GM23248 (cell line): ENCODE results near the gene GBE1. TPM values are rescaled to one million over a fixed set of nuclear protein-coding genes. Genes with fewer than 3 reads are reported as not detected.
A peak's percentile ranks its signal among the peaks of the same experiment; 100 is the strongest.

ENCODE experiments used
- DNase-seq: peaks from one replicate; pipeline ENCODE4 v3.0.0-alpha.2; 2015
- H2AFZ ChIP-seq: fragments of 200-600 bp; sonication (generic); 2 replicates; pipeline ENCODE4 v1.6.1; 2016; ENCODE audit warnings: antibody characterized with exemption
- H3F3A ChIP-seq: fragments of 200-600 bp; sonication (generic); 2 replicates; pipeline ENCODE4 v1.6.1; 2016; ENCODE audit warnings: mild to moderate bottlenecking, antibody characterized with exemption, mixed run types; ENCODE audit not compliant: insufficient read depth
- H3K27ac ChIP-seq: fragments of 200-600 bp; sonication (generic); 2 replicates; pipeline ENCODE4 v1.5.1; 2016; ENCODE audit warnings: mild to moderate bottlenecking
- H3K27me3 ChIP-seq: fragments of 200-600 bp; sonication (generic); replicated peaks from 2 replicates; pipeline ENCODE4 v1.6.1; 2016; ENCODE audit warnings: mild to moderate bottlenecking; ENCODE audit not compliant: insufficient read depth
- H3K36me3 ChIP-seq: fragments of 200-600 bp; sonication (generic); 2 replicates; pipeline ENCODE4 v1.6.1; 2016; ENCODE audit warnings: low read depth, mild to moderate bottlenecking
- H3K4me1 ChIP-seq: fragments of 200-600 bp; sonication (generic); 2 replicates; pipeline ENCODE4 v1.6.1; 2016; ENCODE audit warnings: mild to moderate bottlenecking; ENCODE audit not compliant: insufficient read depth
- H3K4me2 ChIP-seq: fragments of 200-600 bp; sonication (generic); one replicate; pipeline ENCODE4 v1.6.1; 2016; ENCODE audit warnings: mild to moderate bottlenecking; ENCODE audit not compliant: unreplicated experiment
- H3K4me3 ChIP-seq: fragments of 200-600 bp; sonication (generic); 2 replicates; pipeline ENCODE4 v1.5.1; 2016; ENCODE audit warnings: mild to moderate bottlenecking
- H3K79me2 ChIP-seq: fragments of 200-600 bp; sonication (generic); 2 replicates; pipeline ENCODE4 v1.6.1; 2016; ENCODE audit warnings: mild to moderate bottlenecking; ENCODE audit not compliant: insufficient read depth
- H3K9ac ChIP-seq: fragments of 200-600 bp; sonication (generic); 2 replicates; pipeline ENCODE4 v1.6.1; 2016; ENCODE audit warnings: mild to moderate bottlenecking
- H3K9me2 ChIP-seq: fragments of 200-600 bp; sonication (generic); 2 replicates; pipeline ENCODE4 v1.6.1; 2016; ENCODE audit warnings: mixed run types, mild to moderate bottlenecking, moderate library complexity; ENCODE audit not compliant: insufficient read depth
- H3K9me3 ChIP-seq: fragments of 200-600 bp; sonication (generic); one replicate; pipeline ENCODE4 v1.6.1; 2017; ENCODE audit warnings: low read depth
- H4K20me1 ChIP-seq: fragments of 200-600 bp; sonication (generic); 2 replicates; pipeline ENCODE4 v1.6.0; 2016; ENCODE audit not compliant: insufficient read depth
- EZH2 ChIP-seq: fragments of 200-600 bp; sonication (generic); IDR thresholded peaks from 2 replicates; pipeline ENCODE4 v1.6.1; 2018; ENCODE audit warnings: antibody characterized with exemption, mild to moderate bottlenecking; ENCODE audit not compliant: insufficient read depth, poor library complexity, severe bottlenecking
- EZH2phosphoT487 ChIP-seq: fragments of 200-600 bp; sonication (generic); IDR thresholded peaks from 2 replicates; pipeline ENCODE4 v1.6.1; 2018; ENCODE audit warnings: antibody characterized with exemption, moderate library complexity, mild to moderate bottlenecking, low read depth; ENCODE audit not compliant: insufficient read depth
- WGBS, 2 experiments: methylation state at CpG; one replicate each; pipeline ENCODE4 v1.1.6; 2015 to 2017; ENCODE audit warnings: low lambda C conversion rate in 2 of 2, low coverage in 1 of 2; ENCODE audit errors: missing lambda C conversion rate in 2 of 2; 5-methylcytosine and 5-hydroxymethylcytosine counted together
- in situ Hi-C: fragments of 300-500 bp; cut with MboI; formaldehyde crosslinking; loops from 2 replicates; pipeline ENCODE4 v1.15.0; 2020
- polyA plus RNA-seq: library from polyadenylated mRNA; unstranded; fragments of >200 nt; fragmentation: Nextera tagmentation; extraction: Ambion mirVana; gene quantifications from 2 replicates; pipeline ENCODE4 v1.2.1, GENCODE V29; 2016
- total RNA-seq: library from RNA; depleted of rRNA; stranded (reverse); fragments of >200 nt; shearing (Covaris generic); gene quantifications from 2 replicates; pipeline ENCODE4 v1.2.3, GENCODE V29; 2014

Gene GBE1
- total and polyA plus RNA-seq, 2 experiments from 2014 or later, result 130 to 166 TPM

GRCh38 chr3:81554388-81554787 is 207.1 kb downstream of the GBE1 start:
- Histone ChIP-seq H3K4me3 (no peak overlapping the region), H4K20me1 (no peaks in the 10 kb centered on the region), H3F3A (peaks cover 29% of the 10 kb centered on the region), H3K79me2 (no peaks in the 10 kb centered on the region), H3K36me3 (0 out of 2 replicates have a peak, but pooled peaks cover 4% of the 10 kb centered on the region), H3K27ac (no peak overlapping the region), H3K9me3 (no peaks in the 10 kb centered on the region), H3K4me1 (peaks cover 29% of the 10 kb centered on the region), H3K9ac (no peak overlapping the region), H3K4me2 (no peak overlapping the region), H3K27me3 (no peaks in the 10 kb centered on the region), H3K9me2 (no peaks in the 10 kb centered on the region), H2AFZ (no peak overlapping the region)
- DNase-seq, result peak; percentile 47
- WGBS, 2 experiments, result 86 to 89% methylated on average over 1 of the region's 1 CpG
- in situ Hi-C loops, result no loop called here
- TF ChIP-seq EZH2 (no peak), EZH2phosphoT487 (0 out of 2 replicates have a peak, but pooled peaks have one; percentile 68)

DNA sequence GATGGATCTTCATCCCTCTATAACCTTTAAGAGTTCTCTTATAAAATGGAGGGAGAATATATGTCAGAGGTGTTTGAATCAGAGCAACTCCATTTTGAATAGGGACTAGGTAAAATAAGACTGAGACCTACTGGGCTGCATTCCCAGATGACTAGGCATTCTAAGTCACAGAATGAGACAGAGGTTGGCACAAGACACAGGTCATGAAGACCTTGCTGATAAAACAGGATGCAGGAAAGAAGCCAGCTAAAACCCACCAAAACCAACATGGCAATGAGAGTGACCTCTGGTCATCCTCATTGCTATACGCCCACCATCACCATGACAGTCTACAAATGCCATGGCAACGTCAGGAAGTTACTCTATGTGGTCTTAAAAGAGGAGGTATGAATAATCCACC is 211.0 kb downstream of the GBE1 start:
- peak overlapping the region; percentile 81 for H3K27ac ChIP-seq
- in situ Hi-C loops, result no loop called here
- peaks cover 30% of the 10 kb centered on the region for H3K4me1 ChIP-seq
- no peaks in the 10 kb centered on the region for H3K27me3 ChIP-seq
- H4K20me1 ChIP-seq, result no peaks in the 10 kb centered on the region
- H3F3A ChIP-seq, result peaks cover 46% of the 10 kb centered on the region
- 29 to 54% methylated on average over 2 of the region's 2 CpGs for WGBS, 2 experiments
- H3K9me3 ChIP-seq, result no peaks in the 10 kb centered on the region
- peak overlapping the region; percentile 18 for H3K4me2 ChIP-seq
- H3K36me3 ChIP-seq, result no peaks in the 10 kb centered on the region
- no peak overlapping the region for H2AFZ ChIP-seq
- H3K79me2 ChIP-seq, result no peaks in the 10 kb centered on the region
- peak overlapping the region; percentile 43; the same call in 1 of the 2 replicates for H3K9ac ChIP-seq
- DNase-seq, result peak; percentile 75
- TF ChIP-seq EZH2phosphoT487 (no peak), EZH2 (no peak)
- H3K9me2 ChIP-seq, result no peaks in the 10 kb centered on the region
- H3K4me3 ChIP-seq, result no peak overlapping the region

GRCh38 chr3:81549831-81550230 is 211.6 kb downstream of the GBE1 start:
- H3K4me1 ChIP-seq, result peaks cover 30% of the 10 kb centered on the region
- peak overlapping the region; percentile 81 for H3K27ac ChIP-seq
- TF ChIP-seq EZH2phosphoT487, result no peak
- TF ChIP-seq EZH2, result no peak
- H3K9me2 ChIP-seq, result no peaks in the 10 kb centered on the region
- H3K9ac ChIP-seq, result peak overlapping the region; percentile 43; the same call in 1 of the 2 replicates
- H4K20me1 ChIP-seq, result no peaks in the 10 kb centered on the region
- H2AFZ ChIP-seq, result no peak overlapping the region
- H3K4me2 ChIP-seq, result peak overlapping the region; percentile 2
- no peaks in the 10 kb centered on the region for H3K79me2 ChIP-seq
- H3K27me3 ChIP-seq, result no peaks in the 10 kb centered on the region
- peak; percentile 61 for DNase-seq
- no peaks in the 10 kb centered on the region for H3K9me3 ChIP-seq
- H3F3A ChIP-seq, result peaks cover 49% of the 10 kb centered on the region
- H3K36me3 ChIP-seq, result no peaks in the 10 kb centered on the region
- no peak overlapping the region for H3K4me3 ChIP-seq
- in situ Hi-C loops, result no loop called here
- 5 to 11% methylated on average over 2 of the region's 2 CpGs for WGBS, 2 experiments

- peak overlapping the region; percentile 2 for H3K4me2 ChIP-seq
- H3F3A ChIP-seq, result peaks cover 48% of the 10 kb centered on the region
- H4K20me1 ChIP-seq, result no peaks in the 10 kb centered on the region
- no peaks in the 10 kb centered on the region for H3K9me2 ChIP-seq
- no peaks in the 10 kb centered on the region for H3K79me2 ChIP-seq
- H3K27ac ChIP-seq, result peak overlapping the region; percentile 81
- no peaks in the 10 kb centered on the region for H3K9me3 ChIP-seq
- H3K27me3 ChIP-seq, result no peaks in the 10 kb centered on the region
- no peak for DNase-seq
- H3K9ac ChIP-seq, result no peak overlapping the region
- no peaks in the 10 kb centered on the region for H3K36me3 ChIP-seq
- WGBS, 2 experiments, result 62 to 70% methylated on average over 1 of the region's 1 CpG
- TF ChIP-seq EZH2phosphoT487, result no peak
- H3K4me3 ChIP-seq, result no peak overlapping the region
- H3K4me1 ChIP-seq, result peaks cover 27% of the 10 kb centered on the region
- in situ Hi-C loops, result no loop called here
- H2AFZ ChIP-seq, result no peak overlapping the region
Measured at GRCh38 chr3:81549388-81549787, 212.1 kb downstream of the GBE1 start.

GRCh38 chr3:81545572-81545971 is 215.9 kb downstream of the GBE1 start:
- no peaks in the 10 kb centered on the region for H4K20me1 ChIP-seq
- peaks cover 35% of the 10 kb centered on the region for H3F3A ChIP-seq
- WGBS, 2 experiments, result 52 to 70% methylated on average over 2 of the region's 2 CpGs
- H3K9me3 ChIP-seq, result no peaks in the 10 kb centered on the region
- H3K27ac ChIP-seq, result peak overlapping the region; percentile 25
- no peak overlapping the region for H3K9ac ChIP-seq
- peaks cover 16% of the 10 kb centered on the region for H3K4me1 ChIP-seq
- H3K79me2 ChIP-seq, result 0 out of 2 replicates have a peak, but pooled peaks cover 9% of the 10 kb centered on the region
- 0 out of 2 replicates have a peak, but pooled peaks cover 8% of the 10 kb centered on the region for H3K36me3 ChIP-seq
- no peak overlapping the region for H2AFZ ChIP-seq
- in situ Hi-C loops, result no loop called here
- DNase-seq, result peak; percentile 69
- no peak for TF ChIP-seq EZH2phosphoT487
- no peak for TF ChIP-seq EZH2
- H3K4me3 ChIP-seq, result no peak overlapping the region
- H3K4me2 ChIP-seq, result no peak overlapping the region
- H3K27me3 ChIP-seq, result no peaks in the 10 kb centered on the region
- H3K9me2 ChIP-seq, result no peaks in the 10 kb centered on the region
